HUDEP-2 (cell line): ENCODE results near the gene GPC1.

Source experiments
- DNase-seq, 76 experiments: peaks; one replicate each; lab custom pipeline; 2025; ENCODE audit not compliant: unreplicated experiment in 76 of 76; lab: John Stamatoyannopoulos, UW

GPC1 gene

DNA sequence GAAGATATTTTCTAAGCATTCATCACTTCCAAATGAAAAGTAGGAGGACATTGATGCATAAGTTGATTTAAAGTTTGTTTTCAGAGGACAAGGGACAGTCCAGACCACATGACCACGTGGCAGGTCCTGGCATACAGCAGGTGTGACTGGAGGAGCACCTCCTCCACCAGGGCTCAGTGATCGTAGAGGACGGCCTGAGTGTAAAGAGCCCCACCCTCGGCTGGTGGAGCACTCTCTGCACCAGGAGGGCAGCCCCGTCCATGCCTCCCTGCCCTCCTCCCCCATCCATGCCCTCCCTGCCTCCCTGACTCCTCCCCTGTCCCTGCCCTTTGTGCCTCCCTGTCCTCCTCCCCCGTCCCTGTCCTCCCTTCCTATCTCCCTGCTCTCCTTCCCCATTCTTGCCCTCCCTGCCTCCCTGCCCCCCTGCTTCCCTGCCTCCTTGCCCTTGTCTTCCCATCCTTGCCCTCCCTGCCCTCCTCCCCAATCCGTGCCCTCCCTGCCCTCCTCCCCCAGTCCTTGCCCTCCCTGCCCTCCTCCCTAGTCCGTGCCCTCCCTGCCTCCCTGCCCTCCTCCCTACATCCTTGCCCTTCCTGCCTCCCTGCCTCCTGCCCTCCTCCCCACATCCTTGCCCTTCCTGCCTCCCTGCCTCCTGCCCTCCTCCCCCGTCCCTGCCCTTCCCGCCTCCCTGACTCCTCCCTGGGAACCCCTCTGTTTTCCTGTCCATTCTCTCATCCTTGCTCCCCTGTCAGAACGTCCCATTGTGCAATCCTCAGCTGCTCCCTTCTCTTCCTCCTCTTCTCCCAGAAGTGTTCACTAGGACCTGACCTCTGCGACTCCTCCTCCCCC, 74.4 kb downstream of the GPC1 start:
- DNase-seq: no peak

DNA sequence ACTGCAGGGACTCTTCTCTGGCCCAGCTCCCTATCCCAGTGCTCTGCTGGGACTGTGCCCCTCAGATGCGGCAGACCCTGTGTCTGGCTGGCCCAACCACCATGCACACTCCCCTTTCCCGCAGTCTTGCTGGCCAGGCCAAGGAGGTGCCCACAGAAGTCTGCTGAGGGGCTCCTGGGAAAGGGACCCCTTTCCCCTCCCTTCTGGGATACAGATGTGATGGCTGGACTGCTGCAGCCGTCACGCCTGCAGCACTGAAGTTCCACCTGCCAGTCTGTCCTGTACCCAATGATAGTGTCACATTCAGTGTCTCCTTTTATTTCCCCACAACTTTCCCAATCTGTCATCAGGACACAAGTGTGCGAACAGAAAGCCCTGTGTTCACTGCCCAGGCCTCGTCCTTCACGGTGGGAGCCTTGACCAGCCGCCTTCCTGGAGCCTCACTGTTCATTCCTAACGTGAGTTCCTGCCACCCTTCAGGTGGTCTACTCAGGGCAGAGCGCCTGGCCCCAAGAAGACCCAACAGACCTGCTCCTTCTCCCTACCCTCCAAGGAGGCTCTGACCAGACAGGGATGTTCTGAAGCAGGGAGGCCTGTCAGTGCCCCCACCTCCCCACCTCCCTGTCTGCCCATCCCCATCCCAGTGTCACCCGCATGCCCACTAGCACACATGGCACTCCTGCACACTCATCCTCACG, 75.2 kb downstream of the GPC1 start:
- DNase-seq: no peak

DNA sequence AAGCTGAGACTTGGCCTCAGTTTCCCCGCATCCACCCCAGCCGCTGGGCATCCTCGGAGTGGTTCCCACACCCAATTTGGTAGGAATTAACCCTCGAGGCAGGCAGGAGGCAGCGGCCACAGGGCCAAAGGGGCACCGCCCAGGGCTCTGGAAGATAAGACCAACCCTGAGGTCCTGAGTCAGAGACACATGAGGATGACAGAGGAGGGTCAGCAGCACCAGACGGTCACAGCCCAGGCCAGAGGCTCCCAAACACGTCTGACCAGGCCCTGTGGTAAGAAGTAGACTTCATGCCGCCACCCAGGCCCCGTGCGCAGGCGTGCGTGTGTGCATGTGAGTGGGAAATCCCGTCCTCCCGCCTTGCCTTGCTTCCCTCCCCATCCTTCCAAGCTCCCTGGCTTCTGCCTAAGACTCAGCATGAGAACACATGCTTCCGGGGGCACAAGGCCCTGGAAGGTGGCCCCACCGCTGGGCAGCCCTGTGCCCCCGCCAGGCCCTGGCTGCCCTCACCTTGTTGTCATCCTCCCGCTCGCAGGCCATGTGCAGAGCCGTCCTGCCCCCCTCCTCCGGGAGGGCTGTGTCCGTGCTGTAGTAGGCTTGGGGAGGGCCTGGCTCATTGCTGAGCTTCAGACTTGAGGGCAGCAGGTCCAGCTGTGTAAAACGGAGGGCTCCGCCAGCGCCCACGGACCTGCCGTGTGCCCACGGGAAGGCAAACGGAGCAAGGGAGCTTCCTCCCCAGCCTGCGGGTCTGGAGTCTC, 76.1 kb downstream of the GPC1 start:
- DNase-seq: no peak

DNA sequence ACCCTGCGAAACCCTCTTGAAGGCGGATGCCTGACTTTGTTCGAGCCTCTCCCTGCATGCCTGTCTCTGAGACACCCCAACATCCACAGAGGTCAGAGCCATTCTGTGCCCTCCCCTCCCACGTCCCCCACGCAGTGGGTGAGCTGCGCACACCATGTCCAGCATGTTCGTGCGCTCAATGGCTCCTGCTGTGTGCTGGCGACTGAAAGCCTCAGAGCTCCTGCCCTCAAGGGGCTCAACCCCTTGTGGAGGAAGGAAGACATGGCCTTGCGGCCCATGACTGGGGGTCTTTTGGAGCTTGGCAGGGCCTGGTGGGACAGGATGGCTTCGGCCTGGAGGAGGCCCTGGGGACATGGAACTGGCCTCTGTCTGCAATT, 76.6 kb downstream of the GPC1 start:
- no peak for DNase-seq

DNA sequence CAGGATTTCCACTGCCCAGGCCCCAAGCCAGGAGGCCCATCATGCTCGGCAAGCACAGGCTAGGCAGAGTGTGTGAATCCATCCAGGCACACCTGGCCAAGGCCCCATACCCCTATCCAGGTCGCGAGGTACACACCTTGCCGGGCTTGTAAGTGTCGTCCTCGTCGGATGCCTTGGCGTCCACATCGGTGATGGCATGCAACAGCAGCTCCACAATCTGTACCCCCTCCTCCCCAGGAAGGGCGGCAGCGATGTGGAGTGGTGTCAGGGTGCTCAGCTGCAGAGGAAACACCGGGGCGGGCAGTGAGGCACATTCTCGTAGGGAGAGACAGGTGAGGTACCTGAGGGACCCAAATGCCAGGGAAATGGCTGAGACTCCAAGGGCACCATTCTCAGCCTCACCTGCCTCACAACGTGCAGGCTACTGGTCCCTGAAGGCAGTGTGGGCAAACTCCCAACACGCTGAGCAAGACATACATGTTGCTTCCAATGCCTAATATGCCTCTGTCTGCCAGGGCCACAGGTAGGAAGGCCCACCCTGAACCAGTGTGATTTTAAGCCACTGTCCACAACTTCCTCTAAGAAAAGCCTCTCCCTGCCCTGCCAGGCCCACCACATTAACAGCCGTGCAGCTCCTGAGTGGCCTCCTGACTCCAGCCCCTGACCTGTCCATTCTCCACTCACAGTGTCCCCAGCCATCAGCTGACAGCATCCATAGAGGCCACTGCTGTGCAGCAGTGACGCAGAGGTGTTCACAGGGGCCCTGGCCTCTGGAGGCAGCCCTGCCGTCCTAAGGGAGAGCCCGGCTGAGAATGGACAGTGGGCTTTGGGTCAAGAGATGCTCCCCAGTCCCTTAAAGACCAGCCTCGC, 77.4 kb downstream of the GPC1 start:
- no peak for DNase-seq

DNA sequence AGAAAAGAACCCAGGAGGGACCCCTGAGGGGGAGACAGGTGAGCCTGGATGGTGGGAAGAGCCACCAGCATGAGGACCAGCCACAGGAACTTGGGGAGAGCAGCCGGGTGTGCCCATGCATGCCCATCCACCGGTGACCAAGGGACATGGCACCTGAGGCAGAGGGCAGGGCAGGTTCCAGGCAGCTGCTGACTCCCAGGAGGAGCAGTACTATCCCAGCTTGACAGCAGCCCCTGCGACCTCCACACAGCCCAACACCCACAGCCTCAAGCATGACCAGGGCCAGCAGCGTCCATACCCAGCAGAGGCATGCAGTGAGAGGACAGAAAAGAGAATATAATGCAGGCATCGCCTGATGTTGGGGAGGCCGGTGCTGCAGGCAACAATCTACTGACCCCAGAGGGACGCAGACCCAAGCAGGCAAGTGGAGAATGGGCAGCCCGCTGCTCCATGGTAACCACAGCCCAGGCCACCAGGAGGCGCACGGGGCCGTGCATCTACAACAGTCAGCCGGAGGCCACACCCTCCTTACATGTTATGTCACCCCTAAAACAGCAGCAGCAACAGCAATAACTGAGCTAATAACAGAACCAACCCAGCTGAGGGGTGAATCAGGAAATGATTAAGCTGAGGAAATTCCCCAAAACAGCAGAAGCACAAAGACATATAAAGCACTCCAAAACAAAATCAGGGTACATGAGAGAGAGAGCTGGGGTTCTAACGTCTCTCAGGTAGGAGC, 78.3 kb downstream of the GPC1 start:
- DNase-seq: peak in 67 of 76 experiments; percentile 4 to 76 (median 52)

DNA sequence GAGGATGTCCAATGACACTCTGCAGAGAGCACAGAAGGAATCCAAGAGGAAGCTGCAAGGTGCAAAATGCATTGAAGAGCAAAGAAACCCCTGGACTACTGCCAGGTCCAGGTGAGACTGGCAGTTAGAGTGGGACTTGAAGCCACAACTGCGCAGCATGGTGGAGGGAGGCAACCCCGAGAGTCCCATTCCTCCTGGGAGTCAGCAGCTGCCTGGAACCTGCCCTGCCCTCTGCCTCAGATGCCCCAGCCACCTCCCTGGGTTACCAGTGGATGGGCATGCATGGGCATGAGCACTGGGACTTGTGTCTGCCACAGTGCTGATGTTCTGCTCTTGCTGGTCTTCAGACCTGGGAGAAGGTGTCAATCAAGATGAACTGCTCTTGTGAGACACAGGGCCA, 79.2 kb downstream of the GPC1 start:
- no peak for DNase-seq

DNA sequence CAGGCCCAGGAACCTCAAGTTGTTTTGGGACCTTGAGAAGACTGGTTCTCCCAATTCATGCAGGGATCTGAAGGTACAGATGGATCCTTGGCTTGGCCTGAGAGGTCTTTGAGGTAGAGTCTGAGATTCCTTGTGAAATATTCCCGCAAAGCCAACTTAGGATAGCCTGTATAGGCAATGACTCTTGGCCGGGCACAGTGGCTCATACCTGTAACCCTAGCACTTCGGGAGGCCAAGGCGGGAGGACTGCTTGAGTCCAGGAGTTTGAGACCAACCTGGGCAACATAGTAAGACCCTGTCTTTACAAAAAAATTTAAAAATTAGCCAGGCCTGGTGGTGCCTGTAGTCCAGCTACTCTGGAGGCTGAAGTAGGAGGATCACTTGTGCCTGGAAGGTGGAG, 81.9 kb downstream of the GPC1 start:
- no peak for DNase-seq
